ENCODE measurements around the gene PHACTR4.

PHACTR4 gene

DNA sequence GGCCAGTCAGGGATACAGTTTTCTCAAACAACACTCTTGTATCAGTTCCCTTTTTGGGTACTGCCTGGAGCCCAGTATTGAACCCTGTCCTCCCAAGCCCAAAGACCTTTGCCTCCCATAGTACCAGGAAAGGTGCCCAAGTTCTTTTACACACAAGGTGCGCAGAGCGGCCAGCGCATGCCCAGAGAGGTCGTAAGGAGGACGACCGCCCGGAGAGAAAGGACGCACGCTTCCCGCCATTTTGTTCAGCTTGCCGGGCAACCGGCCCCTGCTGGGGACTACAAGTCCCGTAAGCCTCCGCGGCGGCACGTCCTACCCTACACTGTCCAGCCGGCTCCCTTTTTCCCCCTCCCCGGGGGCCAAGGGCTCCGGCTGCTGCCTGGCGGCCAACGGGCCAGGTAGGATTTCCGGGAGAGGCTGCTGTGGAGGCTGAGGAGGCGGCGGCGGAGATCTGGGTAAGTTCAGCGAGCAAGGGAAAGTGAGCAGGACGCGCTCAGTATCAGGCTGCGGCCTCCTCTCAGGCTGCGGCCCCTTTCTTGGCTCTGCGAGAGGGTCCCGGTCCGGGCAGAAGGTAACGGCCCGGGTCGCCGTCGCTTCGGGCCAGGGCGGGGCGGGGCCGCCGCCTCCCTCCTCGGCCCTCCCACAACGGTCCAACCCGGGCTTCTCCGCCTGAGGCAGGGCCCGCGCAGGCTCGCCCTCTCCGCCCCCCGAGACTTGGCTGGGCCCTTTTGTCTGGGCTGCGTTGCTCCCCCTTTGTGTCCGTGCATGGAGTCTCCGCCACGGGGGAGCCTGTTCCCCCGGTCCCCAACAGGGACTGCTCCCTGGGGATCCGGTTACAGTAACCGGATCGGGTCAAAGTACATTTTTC is at the start of gene PHACTR4:
PHACTR4 (plus strand) TSS at position 370 of the 868 bp plus-strand sequence. CDS start 37,708 bp downstream, outside the sequence.
- Histone ChIP-seq H3K9me2 (replicated peaks; ENCODE audit: control insufficient read depth, low read length) (no peaks in the 10 kb centered on the region), H3K27me3 (ENCODE audit: control insufficient read depth, low read length) (no peaks in the 10 kb centered on the region), H3K4me1 (ENCODE audit: control insufficient read depth, low read length) (peaks cover 18% of the 10 kb centered on the region), H3F3A (ENCODE audit: control insufficient read depth, insufficient read depth) (0 out of 2 replicates have a peak, but pooled peaks cover 2% of the 10 kb centered on the region), H3K27ac (ENCODE audit: low read depth, low read length) (peak within 1 kb of the TSS; percentile 76), H3K79me2 (ENCODE audit: control insufficient read depth, low read length) (peaks cover 44% of the 10 kb centered on the region), H3K36me3 (ENCODE audit: control insufficient read depth, low read length) (peaks cover 8% of the 10 kb centered on the region), H3K4me2 (ENCODE audit: low read length) (peak within 1 kb of the TSS; percentile 78), H3K9me3 (ENCODE audit: control insufficient read depth, insufficient read depth, low read length) (no peaks in the 10 kb centered on the region), H3K4me3 (ENCODE audit: low read length) (peak within 1 kb of the TSS; percentile 97), H4K20me1 (ENCODE audit: control insufficient read depth, insufficient read depth, low read depth, low read length) (no peaks in the 10 kb centered on the region)
- TF ChIP-seq EZH2phosphoT487 (IDR thresholded peaks at IDR 0.05; ENCODE audit: borderline replicate concordance, low read length), result no peak
- TF ChIP-seq, protein P1, sequence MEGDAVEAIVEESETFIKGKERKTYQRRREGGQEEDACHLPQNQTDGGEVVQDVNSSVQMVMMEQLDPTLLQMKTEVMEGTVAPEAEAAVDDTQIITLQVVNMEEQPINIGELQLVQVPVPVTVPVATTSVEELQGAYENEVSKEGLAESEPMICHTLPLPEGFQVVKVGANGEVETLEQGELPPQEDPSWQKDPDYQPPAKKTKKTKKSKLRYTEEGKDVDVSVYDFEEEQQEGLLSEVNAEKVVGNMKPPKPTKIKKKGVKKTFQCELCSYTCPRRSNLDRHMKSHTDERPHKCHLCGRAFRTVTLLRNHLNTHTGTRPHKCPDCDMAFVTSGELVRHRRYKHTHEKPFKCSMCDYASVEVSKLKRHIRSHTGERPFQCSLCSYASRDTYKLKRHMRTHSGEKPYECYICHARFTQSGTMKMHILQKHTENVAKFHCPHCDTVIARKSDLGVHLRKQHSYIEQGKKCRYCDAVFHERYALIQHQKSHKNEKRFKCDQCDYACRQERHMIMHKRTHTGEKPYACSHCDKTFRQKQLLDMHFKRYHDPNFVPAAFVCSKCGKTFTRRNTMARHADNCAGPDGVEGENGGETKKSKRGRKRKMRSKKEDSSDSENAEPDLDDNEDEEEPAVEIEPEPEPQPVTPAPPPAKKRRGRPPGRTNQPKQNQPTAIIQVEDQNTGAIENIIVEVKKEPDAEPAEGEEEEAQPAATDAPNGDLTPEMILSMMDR (IDR thresholded peaks at IDR 0.05; ENCODE audit: low read depth, low read length, poor library complexity, severe bottlenecking), result no peak

DNA sequence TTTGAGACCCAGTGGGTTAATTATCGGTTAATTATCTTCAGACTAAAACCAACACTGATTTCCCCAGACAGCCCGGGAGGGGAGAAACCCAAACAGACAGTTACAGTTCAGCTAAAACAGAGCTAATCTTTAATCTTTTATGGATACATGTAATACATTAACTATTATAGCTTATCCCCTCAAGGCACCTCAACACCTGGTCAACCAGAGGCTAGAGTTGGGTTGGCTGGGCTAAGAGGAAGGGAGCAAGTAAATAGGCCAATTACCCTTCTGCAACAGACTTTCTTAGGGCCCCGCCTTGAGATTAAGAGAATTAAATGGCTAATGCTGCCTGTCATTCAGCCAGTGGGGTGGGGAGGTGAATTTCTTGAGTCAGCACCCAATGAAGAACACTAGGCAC is 47.3 kb upstream of the PHACTR4 start:
- H3K27me3 ChIP-seq (ENCODE audit: control insufficient read depth, low read length), result no peaks in the 10 kb centered on the region
- no peak overlapping the region for H3K4me2 ChIP-seq (ENCODE audit: low read length)
- TF ChIP-seq EZH2phosphoT487 (IDR thresholded peaks at IDR 0.05; ENCODE audit: borderline replicate concordance, low read length), result no peak
- TF ChIP-seq, protein P1 (IDR thresholded peaks at IDR 0.05; ENCODE audit: low read depth, low read length, poor library complexity, severe bottlenecking), result no peak
- H3K79me2 ChIP-seq (ENCODE audit: control insufficient read depth, low read length), result no peaks in the 10 kb centered on the region
- no peaks in the 10 kb centered on the region for H3K9me2 ChIP-seq (replicated peaks; ENCODE audit: control insufficient read depth, low read length)
- peaks cover 9% of the 10 kb centered on the region for H3F3A ChIP-seq (ENCODE audit: control insufficient read depth, insufficient read depth)
- no peaks in the 10 kb centered on the region for H3K36me3 ChIP-seq (ENCODE audit: control insufficient read depth, low read length)
- H3K27ac ChIP-seq (ENCODE audit: low read depth, low read length), result no peak overlapping the region
- no peak overlapping the region for H3K4me3 ChIP-seq (ENCODE audit: low read length)
- H4K20me1 ChIP-seq (ENCODE audit: control insufficient read depth, insufficient read depth, low read depth, low read length), result no peaks in the 10 kb centered on the region
- peaks cover 9% of the 10 kb centered on the region for H3K4me1 ChIP-seq (ENCODE audit: control insufficient read depth, low read length)
- no peaks in the 10 kb centered on the region for H3K9me3 ChIP-seq (ENCODE audit: control insufficient read depth, insufficient read depth, low read length)

DNA sequence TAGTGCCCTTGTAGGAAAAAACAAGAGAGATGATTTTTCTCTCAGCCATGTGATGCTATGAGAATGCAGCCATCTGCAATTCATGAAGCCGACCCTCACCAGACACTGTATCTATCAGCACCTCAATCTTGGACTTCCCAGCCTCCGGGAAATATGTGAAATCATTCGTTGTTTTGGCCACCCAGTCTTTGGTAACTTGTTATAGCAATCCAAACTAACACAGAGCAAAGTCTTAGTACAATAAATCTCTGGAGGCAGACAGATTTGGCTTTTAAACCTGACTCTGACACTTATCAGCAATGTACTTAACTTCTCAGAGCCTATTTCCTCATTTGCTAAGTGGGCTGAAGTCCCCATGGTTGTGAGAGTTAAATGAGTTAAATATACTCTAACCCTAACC is 45.8 kb upstream of the PHACTR4 start:
- Histone ChIP-seq H3F3A (ENCODE audit: control insufficient read depth, insufficient read depth) (peaks cover 16% of the 10 kb centered on the region), H3K9me3 (ENCODE audit: control insufficient read depth, insufficient read depth, low read length) (no peaks in the 10 kb centered on the region), H3K27me3 (ENCODE audit: control insufficient read depth, low read length) (no peaks in the 10 kb centered on the region), H4K20me1 (ENCODE audit: control insufficient read depth, insufficient read depth, low read depth, low read length) (no peaks in the 10 kb centered on the region), H3K4me1 (ENCODE audit: control insufficient read depth, low read length) (peaks cover 19% of the 10 kb centered on the region), H3K36me3 (ENCODE audit: control insufficient read depth, low read length) (no peaks in the 10 kb centered on the region), H3K4me3 (ENCODE audit: low read length) (no peak overlapping the region), H3K9me2 (replicated peaks; ENCODE audit: control insufficient read depth, low read length) (no peaks in the 10 kb centered on the region), H3K79me2 (ENCODE audit: control insufficient read depth, low read length) (peaks cover 9% of the 10 kb centered on the region), H3K4me2 (ENCODE audit: low read length) (no peak overlapping the region), H3K27ac (ENCODE audit: low read depth, low read length) (no peak overlapping the region)
- no peak for TF ChIP-seq EZH2phosphoT487 (IDR thresholded peaks at IDR 0.05; ENCODE audit: borderline replicate concordance, low read length)
- TF ChIP-seq, protein P1 (IDR thresholded peaks at IDR 0.05; ENCODE audit: low read depth, low read length, poor library complexity, severe bottlenecking), result no peak

Data from DOHH2 (cell line).